WTC11 (cell line): ENCODE data around the gene CPEB4. TPM values are rescaled to one million over a fixed set of nuclear protein-coding genes. Genes with fewer than 3 reads are reported as not detected.

Experiments
- ATAC-seq: fragments of 200-7000 bp; cut with Tn5 transposase; 2 replicates; pipeline ENCODE4 v1.10.0; 2021; ENCODE audit warnings: mild to moderate bottlenecking, moderate library complexity
- CTCF ChIA-PET: fragments of 300-600 bp; sonication (Branson Sonifier 250); formaldehyde crosslinking; loops from one replicate; lab custom pipeline; 2021; ENCODE audit warnings: antibody characterized with exemption; lab: Charles Lee
- POLR2A ChIA-PET: fragments of 350-600 bp; sonication (Branson Sonifier 250); formaldehyde crosslinking; loops from one replicate; lab custom pipeline; 2021; ENCODE audit warnings: antibody characterized with exemption; lab: Charles Lee
- DNase-seq: peaks from one replicate; pipeline ENCODE4 v3.0.0; 2021; ENCODE audit warnings: low spot score
- H3K27ac Mint-ChIP-seq: 2 replicates; pipeline ENCODE4 v1.8.0; 2021; ENCODE audit warnings: mixed read lengths
- H3K27me3 Mint-ChIP-seq: 2 replicates; pipeline ENCODE4 v1.8.0; 2021; ENCODE audit warnings: low read depth, mild to moderate bottlenecking, moderate library complexity, mixed read lengths
- H3K36me3 Mint-ChIP-seq: 2 replicates; pipeline ENCODE4 v1.8.0; 2021; ENCODE audit warnings: mixed read lengths
- H3K4me1 Mint-ChIP-seq: 2 replicates; pipeline ENCODE4 v1.8.0; 2022; ENCODE audit warnings: mixed read lengths
- H3K4me3 Mint-ChIP-seq: 2 replicates; pipeline ENCODE4 v1.8.0; 2021; ENCODE audit warnings: mild to moderate bottlenecking, moderate library complexity, mixed read lengths
- H3K9me3 Mint-ChIP-seq: 2 replicates; pipeline ENCODE4 v1.8.0; 2021; ENCODE audit warnings: mixed read lengths
- ATF1 ChIP-seq: sonication (generic); formaldehyde crosslinking; IDR thresholded peaks from 2 replicates; pipeline ENCODE4 v1.8.1; 2023; ENCODE audit warnings: mild to moderate bottlenecking, moderate library complexity, missing genetic modification reagents
- CBFB ChIP-seq: sonication (generic); formaldehyde crosslinking; IDR thresholded peaks from 2 replicates; pipeline ENCODE4 v1.8.1; 2022; ENCODE audit warnings: mild to moderate bottlenecking, low read depth, missing genetic modification reagents
- ELF4 ChIP-seq: sonication (generic); formaldehyde crosslinking; IDR thresholded peaks from 2 replicates; pipeline ENCODE4 v1.8.1; 2022; ENCODE audit warnings: low read depth, mild to moderate bottlenecking, moderate library complexity, missing genetic modification reagents
- FOXP1 ChIP-seq: sonication (generic); formaldehyde crosslinking; IDR thresholded peaks from 2 replicates; pipeline ENCODE4 v1.8.0; 2022; ENCODE audit warnings: missing genetic modification reagents, mild to moderate bottlenecking, moderate library complexity, borderline replicate concordance
- RORB ChIP-seq: fragments of 250-450 bp; sonication (Bioruptor Pico); IDR thresholded peaks from 2 replicates; pipeline ENCODE4 v1.9.0; 2021; ENCODE audit warnings: mild to moderate bottlenecking
- TEAD4 ChIP-seq: sonication (generic); formaldehyde crosslinking; IDR thresholded peaks from 2 replicates; pipeline ENCODE4 v1.8.0; 2022; ENCODE audit warnings: mild to moderate bottlenecking, missing genetic modification reagents
- TP53 ChIP-seq: sonication (generic); formaldehyde crosslinking; IDR thresholded peaks from 2 replicates; pipeline ENCODE4 v1.8.1; 2023; ENCODE audit warnings: mild to moderate bottlenecking, missing genetic modification reagents
- ZNF138 ChIP-seq: sonication (generic); formaldehyde crosslinking; conservative IDR thresholded peaks from 2 replicates; pipeline ENCODE4 v1.8.1; 2022; ENCODE audit warnings: mild to moderate bottlenecking, moderate library complexity, missing genetic modification reagents
- ZNF232 ChIP-seq: sonication (generic); formaldehyde crosslinking; IDR thresholded peaks from 2 replicates; pipeline ENCODE4 v1.8.0; 2022; ENCODE audit warnings: mild to moderate bottlenecking, missing genetic modification reagents
- ZNF423 ChIP-seq: fragments of 250-450 bp; sonication (Bioruptor Pico); IDR thresholded peaks from 2 replicates; pipeline ENCODE4 v2.1.2; 2022; ENCODE audit warnings: mild to moderate bottlenecking, moderate library complexity
- total RNA-seq: library from RNA; stranded (reverse); gene quantifications from 3 replicates; pipeline ENCODE4 v1.2.3, GENCODE V29; 2021
- TF ChIP-seq, protein P1 (sequence below): sonication (generic); formaldehyde crosslinking; IDR thresholded peaks from 2 replicates; pipeline ENCODE4 v1.8.1; 2023; ENCODE audit warnings: mild to moderate bottlenecking, missing genetic modification reagents, moderate library complexity
- TF ChIP-seq, protein P2 (sequence below): sonication (generic); formaldehyde crosslinking; IDR thresholded peaks from 2 replicates; pipeline ENCODE4 v1.8.1; 2023; ENCODE audit warnings: mild to moderate bottlenecking, missing genetic modification reagents, moderate library complexity
- TF ChIP-seq, protein P3 (sequence below): fragments of 200-600 bp; IDR thresholded peaks from 2 replicates; pipeline ENCODE4 v1.8.0; 2022; ENCODE audit warnings: antibody characterized with exemption
- TF ChIP-seq, protein P4 (sequence below): sonication (generic); formaldehyde crosslinking; IDR thresholded peaks from 2 replicates; pipeline ENCODE4 v1.8.1; 2023; ENCODE audit warnings: mild to moderate bottlenecking, missing genetic modification reagents
- TF ChIP-seq, protein P5 (sequence below): sonication (generic); formaldehyde crosslinking; IDR thresholded peaks from 2 replicates; pipeline ENCODE4 v1.8.0; 2022; ENCODE audit warnings: mild to moderate bottlenecking, missing genetic modification reagents
- TF ChIP-seq, protein P6 (sequence below): sonication (generic); formaldehyde crosslinking; IDR thresholded peaks from 2 replicates; pipeline ENCODE4 v1.8.0; 2023; ENCODE audit warnings: mild to moderate bottlenecking, missing genetic modification reagents

CPEB4 gene
- total RNA-seq, 1 experiment from 2014 or later = 12.7 TPM

DNA sequence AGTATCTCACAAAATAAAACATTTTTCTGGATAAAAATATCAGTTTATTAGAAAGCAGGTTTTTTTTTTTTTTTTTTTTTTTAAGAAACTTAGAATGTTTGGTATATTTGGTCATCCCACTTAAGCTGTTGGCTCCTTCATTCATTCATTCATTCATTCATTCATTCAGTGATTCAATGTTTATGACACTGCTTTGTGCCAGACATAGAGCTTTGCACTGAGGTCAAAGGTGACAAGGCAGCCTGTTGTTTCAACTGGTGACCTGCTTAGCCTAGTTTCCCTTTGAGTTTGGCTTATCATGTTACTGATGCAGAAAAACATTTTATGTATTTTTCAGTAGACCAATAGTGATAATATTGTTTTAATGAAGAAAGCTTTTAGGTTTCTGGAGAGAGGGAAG is 23.5 kb downstream of the CPEB4 start:
- H3K27me3 Mint-ChIP-seq = no peaks in the 10 kb centered on the region
- ChIA-PET POLR2A (no interaction called here), CTCF (interaction anchor here (0.7 to 3.2 kb wide), 2 partner anchors 14 to 59 kb away, joined by 3 to 16 read pairs; no protein-coding TSS in a partner anchor)
- no peaks in the 10 kb centered on the region for H3K9me3 Mint-ChIP-seq
- H3K4me1 Mint-ChIP-seq = peaks cover 63% of the 10 kb centered on the region
- TF ChIP-seq, protein P1, sequence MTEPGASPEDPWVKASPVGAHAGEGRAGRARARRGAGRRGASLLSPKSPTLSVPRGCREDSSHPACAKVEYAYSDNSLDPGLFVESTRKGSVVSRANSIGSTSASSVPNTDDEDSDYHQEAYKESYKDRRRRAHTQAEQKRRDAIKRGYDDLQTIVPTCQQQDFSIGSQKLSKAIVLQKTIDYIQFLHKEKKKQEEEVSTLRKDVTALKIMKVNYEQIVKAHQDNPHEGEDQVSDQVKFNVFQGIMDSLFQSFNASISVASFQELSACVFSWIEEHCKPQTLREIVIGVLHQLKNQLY (CRISPR knock-in tag) = no peak
- TF ChIP-seq, protein P2, sequence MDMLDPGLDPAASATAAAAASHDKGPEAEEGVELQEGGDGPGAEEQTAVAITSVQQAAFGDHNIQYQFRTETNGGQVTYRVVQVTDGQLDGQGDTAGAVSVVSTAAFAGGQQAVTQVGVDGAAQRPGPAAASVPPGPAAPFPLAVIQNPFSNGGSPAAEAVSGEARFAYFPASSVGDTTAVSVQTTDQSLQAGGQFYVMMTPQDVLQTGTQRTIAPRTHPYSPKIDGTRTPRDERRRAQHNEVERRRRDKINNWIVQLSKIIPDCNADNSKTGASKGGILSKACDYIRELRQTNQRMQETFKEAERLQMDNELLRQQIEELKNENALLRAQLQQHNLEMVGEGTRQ = no peak
- TF ChIP-seq TP53 (CRISPR knock-in tag) = no peak
- TF ChIP-seq CBFB (CRISPR knock-in tag) = no peak
- TF ChIP-seq, protein P3, sequence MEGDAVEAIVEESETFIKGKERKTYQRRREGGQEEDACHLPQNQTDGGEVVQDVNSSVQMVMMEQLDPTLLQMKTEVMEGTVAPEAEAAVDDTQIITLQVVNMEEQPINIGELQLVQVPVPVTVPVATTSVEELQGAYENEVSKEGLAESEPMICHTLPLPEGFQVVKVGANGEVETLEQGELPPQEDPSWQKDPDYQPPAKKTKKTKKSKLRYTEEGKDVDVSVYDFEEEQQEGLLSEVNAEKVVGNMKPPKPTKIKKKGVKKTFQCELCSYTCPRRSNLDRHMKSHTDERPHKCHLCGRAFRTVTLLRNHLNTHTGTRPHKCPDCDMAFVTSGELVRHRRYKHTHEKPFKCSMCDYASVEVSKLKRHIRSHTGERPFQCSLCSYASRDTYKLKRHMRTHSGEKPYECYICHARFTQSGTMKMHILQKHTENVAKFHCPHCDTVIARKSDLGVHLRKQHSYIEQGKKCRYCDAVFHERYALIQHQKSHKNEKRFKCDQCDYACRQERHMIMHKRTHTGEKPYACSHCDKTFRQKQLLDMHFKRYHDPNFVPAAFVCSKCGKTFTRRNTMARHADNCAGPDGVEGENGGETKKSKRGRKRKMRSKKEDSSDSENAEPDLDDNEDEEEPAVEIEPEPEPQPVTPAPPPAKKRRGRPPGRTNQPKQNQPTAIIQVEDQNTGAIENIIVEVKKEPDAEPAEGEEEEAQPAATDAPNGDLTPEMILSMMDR = no peak
- TF ChIP-seq ZNF423 (CRISPR knock-in tag) = no peak
- DNase-seq (no peak), ATAC-seq (no peak)
- no peaks in the 10 kb centered on the region for H3K36me3 Mint-ChIP-seq
- peak overlapping the region; percentile 94 for H3K27ac Mint-ChIP-seq
- no peak overlapping the region for H3K4me3 Mint-ChIP-seq

DNA sequence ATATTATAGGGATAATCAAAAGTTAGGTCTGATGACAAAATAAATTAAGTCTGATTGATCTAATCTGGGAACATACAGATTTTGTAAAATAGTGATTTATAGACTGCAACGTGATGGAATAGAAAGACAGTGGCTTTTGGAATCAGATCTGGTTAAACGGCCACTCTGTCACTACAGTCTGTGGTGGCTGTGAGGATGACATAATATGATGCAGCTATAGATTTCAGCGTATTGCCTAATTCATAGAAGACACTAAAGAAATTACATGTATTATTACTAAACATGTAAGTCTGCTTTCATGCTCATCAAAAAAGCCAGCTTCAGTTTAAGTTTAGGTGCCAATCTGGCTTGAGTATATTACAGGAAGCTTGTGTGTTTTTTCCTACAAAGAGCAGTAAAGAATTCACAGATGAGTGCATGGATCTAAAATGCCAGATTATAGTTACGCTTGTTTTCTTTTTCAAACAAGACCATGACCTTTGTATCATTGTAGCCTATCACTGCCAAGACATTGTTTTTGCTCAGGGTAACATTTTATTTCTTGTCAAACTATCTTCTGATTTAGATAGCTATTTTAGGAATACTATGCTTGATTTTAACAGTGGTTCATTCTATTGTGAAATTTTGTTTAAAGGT is 25.7 kb downstream of the CPEB4 start:
- no peak for DNase-seq
- CTCF ChIA-PET = interaction anchor here (1.0 to 3.2 kb wide), 3 partner anchors 10 to 44 kb away, joined by 3 to 16 read pairs (median 4); no protein-coding TSS in a partner anchor
- POLR2A ChIA-PET = no interaction called here
- TF ChIP-seq ZNF138 (CRISPR knock-in tag) = no peak
- no peak for TF ChIP-seq ZNF232
- TF ChIP-seq TEAD4 (CRISPR knock-in tag) = no peak
- no peak for TF ChIP-seq ELF4 (CRISPR knock-in tag)
- TF ChIP-seq RORB (CRISPR knock-in tag) = no peak
- TF ChIP-seq, protein P4, sequence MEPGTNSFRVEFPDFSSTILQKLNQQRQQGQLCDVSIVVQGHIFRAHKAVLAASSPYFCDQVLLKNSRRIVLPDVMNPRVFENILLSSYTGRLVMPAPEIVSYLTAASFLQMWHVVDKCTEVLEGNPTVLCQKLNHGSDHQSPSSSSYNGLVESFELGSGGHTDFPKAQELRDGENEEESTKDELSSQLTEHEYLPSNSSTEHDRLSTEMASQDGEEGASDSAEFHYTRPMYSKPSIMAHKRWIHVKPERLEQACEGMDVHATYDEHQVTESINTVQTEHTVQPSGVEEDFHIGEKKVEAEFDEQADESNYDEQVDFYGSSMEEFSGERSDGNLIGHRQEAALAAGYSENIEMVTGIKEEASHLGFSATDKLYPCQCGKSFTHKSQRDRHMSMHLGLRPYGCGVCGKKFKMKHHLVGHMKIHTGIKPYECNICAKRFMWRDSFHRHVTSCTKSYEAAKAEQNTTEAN (CRISPR knock-in tag) = no peak
- TF ChIP-seq, protein P5, sequence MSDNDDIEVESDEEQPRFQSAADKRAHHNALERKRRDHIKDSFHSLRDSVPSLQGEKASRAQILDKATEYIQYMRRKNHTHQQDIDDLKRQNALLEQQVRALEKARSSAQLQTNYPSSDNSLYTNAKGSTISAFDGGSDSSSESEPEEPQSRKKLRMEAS (CRISPR knock-in tag) = no peak
- TF ChIP-seq, protein P6, sequence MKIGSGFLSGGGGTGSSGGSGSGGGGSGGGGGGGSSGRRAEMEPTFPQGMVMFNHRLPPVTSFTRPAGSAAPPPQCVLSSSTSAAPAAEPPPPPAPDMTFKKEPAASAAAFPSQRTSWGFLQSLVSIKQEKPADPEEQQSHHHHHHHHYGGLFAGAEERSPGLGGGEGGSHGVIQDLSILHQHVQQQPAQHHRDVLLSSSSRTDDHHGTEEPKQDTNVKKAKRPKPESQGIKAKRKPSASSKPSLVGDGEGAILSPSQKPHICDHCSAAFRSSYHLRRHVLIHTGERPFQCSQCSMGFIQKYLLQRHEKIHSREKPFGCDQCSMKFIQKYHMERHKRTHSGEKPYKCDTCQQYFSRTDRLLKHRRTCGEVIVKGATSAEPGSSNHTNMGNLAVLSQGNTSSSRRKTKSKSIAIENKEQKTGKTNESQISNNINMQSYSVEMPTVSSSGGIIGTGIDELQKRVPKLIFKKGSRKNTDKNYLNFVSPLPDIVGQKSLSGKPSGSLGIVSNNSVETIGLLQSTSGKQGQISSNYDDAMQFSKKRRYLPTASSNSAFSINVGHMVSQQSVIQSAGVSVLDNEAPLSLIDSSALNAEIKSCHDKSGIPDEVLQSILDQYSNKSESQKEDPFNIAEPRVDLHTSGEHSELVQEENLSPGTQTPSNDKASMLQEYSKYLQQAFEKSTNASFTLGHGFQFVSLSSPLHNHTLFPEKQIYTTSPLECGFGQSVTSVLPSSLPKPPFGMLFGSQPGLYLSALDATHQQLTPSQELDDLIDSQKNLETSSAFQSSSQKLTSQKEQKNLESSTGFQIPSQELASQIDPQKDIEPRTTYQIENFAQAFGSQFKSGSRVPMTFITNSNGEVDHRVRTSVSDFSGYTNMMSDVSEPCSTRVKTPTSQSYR (CRISPR knock-in tag) = no peak
- no peak for TF ChIP-seq ATF1 (CRISPR knock-in tag)
- no peak for TF ChIP-seq FOXP1 (CRISPR knock-in tag)
- Mint-ChIP-seq H3K36me3 (no peaks in the 10 kb centered on the region), H3K4me1 (peaks cover 46% of the 10 kb centered on the region), H3K4me3 (no peak overlapping the region), H3K27ac (peak overlapping the region; percentile 32; the same call in 1 of the 2 replicates), H3K27me3 (no peaks in the 10 kb centered on the region), H3K9me3 (no peaks in the 10 kb centered on the region)
- ATAC-seq = no peak
